AG04449 (cell line): ENCODE results near the gene CFHR4.
"Not testable (repeated sequence)": the region's sequence is repeated elsewhere in the genome, so short reads cannot be mapped to it uniquely, and the experiment has no call there.

Experiments
- CTCF ChIA-PET: fragments of 350-600 bp; formaldehyde crosslinking; extraction: SDS; loops from one replicate; lab custom pipeline; 2021; ENCODE audit warnings: antibody characterized with exemption; lab: Yijun Ruan, JAX
- POLR2A ChIA-PET: fragments of 400-600, 350-600 bp; formaldehyde crosslinking; extraction: SDS; loops from one replicate; lab custom pipeline; 2020; ENCODE audit warnings: antibody characterized with exemption, inconsistent platforms; lab: Yijun Ruan, JAX
- DNase-seq: peaks from one replicate; pipeline ENCODE4 v3.0.0-alpha.2; 2010; ENCODE audit warnings: low read depth, low spot score
- H3K4me3 ChIP-seq: 2 replicates; pipeline ENCODE4 v1.5.1; 2011; ENCODE audit warnings: low read depth, mild to moderate bottlenecking, control low read depth, low read length
- CTCF ChIP-seq: IDR thresholded peaks from one replicate; pipeline ENCODE4 v1.5.1; 2011; ENCODE audit warnings: mild to moderate bottlenecking, moderate library complexity, low read length, control low read depth, inconsistent platforms; ENCODE audit not compliant: insufficient read depth; ENCODE audit errors: missing control alignments

The CFHR4 gene

DNA sequence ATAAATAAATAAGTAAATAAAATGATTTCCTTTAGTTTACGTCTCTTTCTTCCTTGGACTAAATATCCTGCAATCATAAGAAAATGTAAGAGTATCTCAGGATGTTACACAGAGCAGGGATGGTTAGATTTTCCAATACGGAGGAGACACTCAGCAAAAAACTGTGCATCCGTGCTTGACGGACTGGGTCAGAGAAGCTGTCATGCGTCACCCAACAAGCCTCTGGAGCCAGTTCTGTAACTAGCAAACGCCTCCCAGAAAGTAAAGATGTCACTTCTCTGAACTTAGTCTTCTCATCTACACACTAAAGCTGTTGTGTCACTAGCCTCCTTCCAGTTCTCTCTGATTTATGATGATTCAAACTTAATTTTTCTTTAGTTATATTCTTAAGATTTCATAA is 3.4 kb downstream of the CFHR4 start:
- POLR2A ChIA-PET = no interaction called here
- DNase-seq = no peak
- CTCF ChIA-PET = no interaction called here
- H3K4me3 ChIP-seq = no peak overlapping the region
- no peak for TF ChIP-seq CTCF

DNA sequence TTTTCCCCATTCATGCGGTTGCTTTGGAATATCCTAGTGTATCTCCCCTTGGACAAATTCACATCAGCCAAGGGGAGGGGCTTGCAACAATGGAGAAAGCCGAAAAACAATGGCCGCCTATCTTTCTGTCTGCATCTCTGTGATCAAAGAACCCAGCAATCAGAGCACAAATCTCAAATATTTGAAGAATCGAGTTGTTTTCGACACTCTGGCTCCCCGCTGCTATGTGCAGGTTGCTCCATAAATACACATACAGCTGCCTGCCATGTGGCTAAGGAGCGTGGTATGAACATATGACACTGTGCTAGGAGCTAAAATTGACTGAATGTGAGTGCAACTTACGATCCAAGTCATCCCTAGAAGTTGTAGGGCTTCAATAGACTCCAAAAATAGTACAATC is 8.5 kb downstream of the CFHR4 start:
- ChIA-PET CTCF (no interaction called here), POLR2A (no interaction called here)
- TF ChIP-seq CTCF = no peak
- no peak for DNase-seq
- no peak overlapping the region for H3K4me3 ChIP-seq

GRCh38 chr1:196897158-196897828 is 9.4 kb downstream of the CFHR4 start:
- H3K4me3 ChIP-seq = no peak overlapping the region
- POLR2A ChIA-PET = no interaction called here
- CTCF ChIA-PET = no interaction called here
- TF ChIP-seq CTCF = no peak
- DNase-seq = no peak

DNA sequence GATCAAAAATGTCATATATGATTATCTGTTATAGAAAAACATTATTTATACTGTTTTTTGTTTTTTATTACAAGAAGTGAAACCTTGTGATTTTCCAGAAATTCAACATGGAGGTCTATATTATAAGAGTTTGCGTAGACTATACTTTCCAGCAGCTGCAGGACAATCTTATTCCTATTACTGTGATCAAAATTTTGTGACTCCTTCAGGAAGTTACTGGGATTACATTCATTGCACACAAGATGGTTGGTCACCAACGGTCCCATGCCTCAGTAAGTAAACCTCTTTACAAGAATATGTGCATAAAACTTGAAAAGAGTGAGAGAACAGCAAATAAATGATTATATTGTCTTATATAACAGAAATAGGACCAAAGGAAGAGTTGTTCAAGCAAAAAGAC is 14.5 kb downstream of the CFHR4 start:
- no peak for DNase-seq
- ChIA-PET POLR2A (no interaction called here), CTCF (no interaction called here)
- no peak for TF ChIP-seq CTCF
- no peak overlapping the region for H3K4me3 ChIP-seq

- ChIA-PET CTCF (no interaction called here), POLR2A (no interaction called here)
Observed at GRCh38 chr1:196910215-196910614, 22.4 kb downstream of the CFHR4 start.

GRCh38 chr1:196912283-196912682 is 24.4 kb downstream of the CFHR4 start:
- H3K4me3 ChIP-seq, CTCF ChIA-PET, POLR2A ChIA-PET, DNase-seq: not testable (repeated sequence)

More at GRCh38 chr1:196910215-196910614, 22.4 kb downstream of the CFHR4 start:
- H3K4me3 ChIP-seq = no peak overlapping the region
- no peak for TF ChIP-seq CTCF
- DNase-seq = no peak

GRCh38 chr1:196926839-196927238 is 39.0 kb downstream of the CFHR4 start:
- H3K4me3 ChIP-seq, POLR2A ChIA-PET, CTCF ChIA-PET, DNase-seq: not testable (repeated sequence)

DNA sequence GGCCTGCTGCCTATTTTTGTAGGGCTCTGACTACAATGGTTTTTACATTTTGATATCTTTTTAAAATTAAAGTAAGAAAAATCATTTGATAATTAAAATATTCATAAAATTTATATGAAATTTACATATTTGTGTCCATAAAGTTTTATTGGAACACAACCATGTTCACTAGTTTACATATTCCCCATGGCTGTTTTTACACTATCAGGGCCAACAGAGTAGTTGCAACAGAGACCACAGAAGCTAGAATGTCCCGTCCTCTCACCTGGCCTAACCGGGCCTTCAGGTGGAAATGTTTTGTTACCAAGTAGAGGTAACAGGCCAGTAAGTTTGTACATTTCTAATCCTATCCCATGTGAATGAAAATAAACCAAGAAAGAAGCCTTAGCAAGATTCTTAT is 45.0 kb downstream of the CFHR4 start:
- DNase-seq, H3K4me3 ChIP-seq, POLR2A ChIA-PET, CTCF ChIA-PET: not testable (repeated sequence)
